OCI-LY7 (cell line): ENCODE results near the gene TCERG1L.

Experiments
- CTCF ChIP-seq: fragments of 200-600 bp; sonication (generic); conservative IDR thresholded peaks from 2 replicates; pipeline ENCODE4 v1.5.1; 2014; ENCODE audit warnings: mild to moderate bottlenecking, antibody characterized with exemption, low read length, moderate library complexity, mixed read lengths
- EZH2phosphoT487 ChIP-seq: fragments of 200-600 bp; sonication (generic); IDR thresholded peaks from 2 replicates; pipeline ENCODE4 v1.6.1; 2018; ENCODE audit warnings: low read depth, borderline replicate concordance, mild to moderate bottlenecking, mixed run types, antibody characterized with exemption, low read length, moderate library complexity, mixed read lengths

DNA sequence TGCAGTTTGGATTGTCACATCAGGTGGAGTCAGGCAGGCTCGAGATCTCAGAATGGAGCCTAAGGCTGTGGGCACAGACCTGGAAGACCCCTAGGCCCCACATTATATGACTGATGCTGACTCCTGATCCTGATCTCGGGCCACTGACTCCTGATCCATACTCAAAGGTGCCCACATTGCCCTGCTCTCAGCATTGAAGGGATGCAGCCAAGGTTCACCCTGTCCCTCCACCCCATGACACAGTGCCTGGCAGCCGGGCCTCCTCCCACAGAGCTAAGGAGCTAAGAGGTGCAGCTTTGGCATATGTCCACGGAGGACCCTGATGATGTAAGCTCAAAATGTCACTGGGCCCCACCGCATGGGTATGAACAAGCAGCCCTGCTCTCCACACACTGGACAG, 36.6 kb downstream of the TCERG1L start:
- TF ChIP-seq CTCF (no peak), EZH2phosphoT487 (no peak)
